Activated CD4-positive, alpha-beta T cell treated with anti-CD3 and anti-CD28 coated beads, Interleukin-2, Interleukin-6, amounts not matched to agents 100 ng/mL and 50 ng/mL, durations not matched to agents 16 hours and 8 hours (primary cell): Measurements from ENCODE around the gene GSG1L.
"Not testable (repeated sequence)": the region's sequence is repeated elsewhere in the genome, so short reads cannot be mapped to it uniquely, and the experiment has no call there.

Experiments used
- DNase-seq: peaks from one replicate; pipeline ENCODE4 v3.0.0-alpha.2; 2020

Gene GSG1L

DNA sequence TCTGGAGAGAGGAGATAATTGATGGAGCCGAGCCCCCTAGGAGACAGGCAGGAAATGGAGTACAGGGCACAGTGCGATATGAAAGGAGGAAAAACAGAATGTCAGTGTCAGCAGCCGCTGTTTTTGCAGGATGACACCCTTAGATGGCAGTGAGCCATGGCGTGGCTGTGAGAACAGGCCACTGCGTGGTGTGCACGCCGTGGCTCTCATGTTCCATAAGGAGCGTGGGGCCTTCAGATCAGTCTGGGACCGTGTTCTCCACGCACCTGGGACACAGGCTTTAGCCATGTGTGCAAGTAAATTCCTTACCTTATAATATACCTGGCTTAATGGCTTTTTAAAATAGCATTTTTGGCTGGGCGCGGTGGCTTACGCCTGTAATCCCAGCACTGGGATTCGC, 315.6 kb downstream of the GSG1L start:
- no peak for DNase-seq

GRCh38 chr16:27746076-27746855, 317.2 kb downstream of the GSG1L start:
- no peak for DNase-seq

- no peak for DNase-seq
Observed at GRCh38 chr16:27745348-27745747, 318.2 kb downstream of the GSG1L start.

GRCh38 chr16:27743963-27744362, 319.6 kb downstream of the GSG1L start:
- DNase-seq, result no peak

DNA sequence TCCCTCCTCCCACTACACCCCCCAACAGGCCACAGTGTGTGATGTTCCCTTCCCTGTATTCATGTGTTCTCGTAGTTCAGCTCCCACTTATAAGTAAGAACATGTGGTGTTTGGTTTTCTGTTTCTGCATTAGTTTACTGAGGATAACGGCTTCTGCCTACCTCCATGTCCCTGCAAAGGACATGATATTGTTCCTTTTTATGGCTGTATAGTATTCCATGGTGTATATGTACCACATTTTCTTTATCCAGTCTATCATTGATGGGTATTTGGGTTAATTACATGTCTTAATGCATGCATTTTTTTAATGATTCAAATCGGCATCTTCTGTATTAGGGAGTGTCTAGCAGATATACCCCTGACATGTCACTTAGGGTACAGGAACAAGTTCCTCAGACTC, 320.5 kb downstream of the GSG1L start:
- DNase-seq, result not testable (repeated sequence)

- no peak for DNase-seq
Observed at GRCh38 chr16:27742333-27742732, 321.2 kb downstream of the GSG1L start.

DNA sequence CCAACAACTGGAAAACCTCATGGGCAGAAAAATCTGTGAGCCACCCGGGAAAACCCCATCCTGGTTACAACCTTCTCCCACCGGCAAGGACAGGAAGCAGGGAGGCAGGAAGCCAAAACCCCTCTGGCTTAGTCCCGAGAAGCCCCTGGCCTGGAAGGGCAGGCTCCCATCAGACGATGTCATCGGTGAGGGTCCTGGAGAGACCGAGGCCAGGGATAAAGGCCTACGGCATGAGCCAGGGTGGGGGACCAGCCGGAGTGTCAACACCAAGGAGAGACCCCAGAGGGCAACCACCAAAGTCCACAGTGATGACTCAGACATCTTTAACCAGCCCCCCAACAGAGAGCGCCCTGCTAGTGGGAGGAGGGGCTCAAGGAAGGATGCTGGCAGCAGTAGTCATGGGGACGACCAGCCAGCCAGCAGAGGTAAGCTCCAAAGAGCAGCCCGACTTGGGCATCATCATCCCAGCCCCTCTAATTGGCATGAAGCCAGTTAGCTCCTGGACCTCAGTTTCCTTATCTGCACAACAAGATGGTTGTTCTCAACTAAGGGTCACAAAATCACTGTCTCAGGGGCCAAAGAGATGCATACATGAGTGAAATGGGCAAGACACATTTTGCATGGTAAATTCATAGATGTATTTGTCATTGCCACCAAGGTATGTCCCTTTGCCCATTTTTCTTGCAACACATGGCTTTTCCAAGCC, 322.9 kb downstream of the GSG1L start:
- no peak for DNase-seq

- no peak for DNase-seq
Observed at GRCh38 chr16:27739606-27740357, 323.7 kb downstream of the GSG1L start.

GRCh38 chr16:27738596-27738995, 324.9 kb downstream of the GSG1L start:
- DNase-seq, result no peak
